NCI-H345 (cell line): ENCODE measurements around the gene MEIOB.

Experiments used
- DNase-seq: peaks from one replicate; lab custom pipeline; 2025; lab: John Stamatoyannopoulos, UW

Gene MEIOB

DNA sequence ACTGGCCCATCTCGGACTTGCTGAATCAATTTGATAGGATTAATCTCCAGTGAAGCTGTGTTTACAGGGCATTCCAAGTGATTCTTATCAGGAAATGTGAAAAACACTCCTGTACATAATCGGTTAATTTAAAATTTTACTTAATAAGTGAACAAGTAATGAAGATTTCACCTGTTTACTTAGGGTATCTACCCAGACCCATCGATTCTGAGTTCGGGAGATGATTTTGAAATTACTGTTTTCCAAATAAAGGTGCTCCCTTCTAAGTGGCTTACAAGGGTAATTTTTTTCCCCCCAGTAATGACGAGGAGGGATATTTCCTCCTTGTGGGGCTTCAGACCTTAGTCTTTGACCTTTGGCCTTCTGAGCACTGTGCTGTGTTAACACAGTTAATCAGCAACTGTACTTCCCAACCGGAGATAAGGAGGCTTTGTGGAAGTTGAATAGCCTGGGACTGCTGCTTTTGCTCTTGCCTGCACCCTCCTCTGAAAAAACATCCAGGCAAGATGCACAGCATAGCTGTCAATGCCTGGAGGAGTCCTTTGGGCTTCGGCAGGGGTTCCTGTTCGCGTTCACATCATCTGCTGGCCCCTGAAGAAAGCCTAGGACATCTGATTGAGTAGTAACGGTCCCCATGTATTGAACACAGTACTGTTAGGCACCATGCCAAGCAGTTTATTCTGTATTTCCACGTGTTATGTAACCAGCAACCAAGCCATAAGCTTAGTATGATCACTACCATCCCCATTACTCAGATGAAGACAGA lies 43.1 kb downstream of the MEIOB start:
- DNase-seq: no peak

DNA sequence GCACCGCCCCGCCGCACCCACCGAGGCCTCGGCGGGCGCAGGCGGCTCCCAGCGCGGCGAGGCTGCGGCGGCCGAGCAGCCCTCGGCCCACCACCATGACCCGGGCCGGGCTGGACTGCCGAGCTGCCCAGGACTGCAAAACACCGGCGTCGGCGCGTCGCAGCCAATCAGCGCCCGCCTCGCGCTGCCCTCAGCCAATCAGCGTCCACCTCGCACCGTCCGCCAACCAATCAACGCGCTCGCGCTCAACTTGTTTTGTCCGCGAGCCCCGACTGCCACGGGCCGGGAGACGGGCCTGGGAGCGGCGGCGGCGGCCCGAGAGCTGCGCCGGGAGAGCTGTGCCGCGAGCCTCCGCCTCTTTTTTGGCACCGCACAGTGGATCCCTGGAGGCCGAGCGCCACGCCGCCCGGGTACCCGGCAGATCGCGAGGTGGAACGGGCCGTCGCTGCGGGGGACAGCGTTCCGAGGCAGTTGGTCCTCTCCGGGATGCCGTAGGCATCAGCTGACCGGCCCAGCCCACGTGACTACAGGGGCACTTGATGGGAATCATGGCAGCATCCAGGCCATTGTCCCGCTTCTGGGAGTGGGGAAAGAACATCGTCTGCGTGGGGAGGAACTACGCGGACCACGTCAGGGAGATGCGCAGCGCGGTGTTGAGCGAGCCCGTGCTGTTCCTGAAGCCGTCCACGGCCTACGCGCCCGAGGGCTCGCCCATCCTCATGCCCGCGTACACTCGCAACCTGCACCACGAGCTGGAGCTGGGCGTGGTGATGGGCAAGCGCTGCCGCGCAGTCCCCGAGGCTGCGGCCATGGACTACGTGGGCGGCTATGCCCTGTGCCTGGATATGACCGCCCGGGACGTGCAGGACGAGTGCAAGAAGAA lies 45.0 kb downstream of the MEIOB start, which contains the start of the genes FAHD1 and HAGH:
Gene FAHD1, plus strand, starts transcription at position 516 of the 883 bp plus-strand sequence. Its CDS starts 33 bp downstream, at position 549.
Gene HAGH, minus strand, starts transcription at position 135 of the 883 bp plus-strand sequence. Its CDS starts 38 bp downstream, at position 97.
- DNase-seq: peak; percentile 93

DNA sequence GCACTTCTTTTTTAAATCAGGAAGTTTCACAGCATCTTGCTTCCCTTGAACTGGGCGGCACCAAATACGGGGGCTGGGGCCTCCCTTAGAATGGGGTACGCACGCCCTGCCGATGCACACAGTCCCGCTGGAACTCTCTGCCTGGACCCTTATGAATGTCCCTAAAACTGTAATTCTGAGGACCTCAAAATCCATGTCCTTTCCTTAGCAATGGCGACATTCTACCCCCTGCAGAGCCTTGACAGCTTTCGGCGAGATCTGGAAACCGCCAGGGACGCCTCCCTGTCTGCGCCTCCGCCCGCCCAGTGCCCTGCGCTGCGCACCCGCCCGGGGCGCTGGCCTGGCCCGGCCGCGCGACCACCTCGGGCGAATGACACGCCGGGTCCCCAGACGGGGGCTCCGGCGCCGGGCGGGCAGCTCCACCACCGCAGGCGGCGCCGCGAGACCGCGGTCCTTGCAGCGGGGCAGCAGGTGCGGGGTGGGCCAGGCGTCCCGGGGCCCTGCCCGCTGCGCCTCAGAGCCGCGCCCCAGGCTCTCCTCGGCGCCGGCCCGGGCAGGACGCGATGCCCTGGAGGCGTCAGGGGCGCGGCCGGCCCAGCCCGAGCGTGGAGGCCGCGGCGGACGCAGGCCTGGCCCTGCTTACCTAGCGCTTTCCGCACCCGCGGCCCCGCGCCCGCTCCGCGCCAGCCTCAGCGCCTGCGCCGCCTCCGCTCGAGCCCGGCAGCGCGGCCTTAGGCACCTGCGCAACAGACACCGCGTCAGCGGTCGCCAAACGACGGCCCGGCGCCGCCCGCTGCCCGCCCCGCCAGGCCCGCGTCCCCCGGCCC lies 45.9 kb downstream of the MEIOB start:
- DNase-seq: peak; percentile 75

DNA sequence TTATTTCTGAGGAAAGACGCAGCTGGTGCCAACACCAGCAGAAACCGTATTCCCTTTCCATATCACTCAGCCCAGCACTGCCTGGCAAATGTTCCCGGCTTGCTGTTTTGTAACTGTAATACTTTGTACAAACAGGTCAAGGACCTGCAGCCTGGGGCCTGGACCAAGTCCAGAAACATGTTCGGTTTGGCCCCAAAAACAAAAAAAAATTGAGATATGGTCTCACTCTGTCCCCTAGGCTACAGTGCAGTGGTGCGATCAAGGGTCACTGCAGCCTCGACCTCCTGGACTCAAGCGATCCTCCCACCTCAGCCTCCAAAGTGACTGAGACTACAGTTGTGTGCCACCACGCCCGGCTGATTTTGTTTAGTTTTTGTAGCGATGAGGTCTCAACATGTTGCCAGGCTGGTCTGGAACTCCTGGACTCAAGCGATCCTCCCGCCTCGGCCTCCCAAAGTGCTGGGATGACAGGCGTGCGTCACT lies 46.5 kb downstream of the MEIOB start:
- no peak for DNase-seq

- no peak for DNase-seq
These were observed 48.1 kb downstream of the MEIOB start for GRCh38 chr16:1823821-1824220.

- no peak for DNase-seq
These were observed 49.2 kb downstream of the MEIOB start for GRCh38 chr16:1822801-1823200.

- no peak for DNase-seq
These were observed 49.9 kb downstream of the MEIOB start for GRCh38 chr16:1821861-1822611.

DNA sequence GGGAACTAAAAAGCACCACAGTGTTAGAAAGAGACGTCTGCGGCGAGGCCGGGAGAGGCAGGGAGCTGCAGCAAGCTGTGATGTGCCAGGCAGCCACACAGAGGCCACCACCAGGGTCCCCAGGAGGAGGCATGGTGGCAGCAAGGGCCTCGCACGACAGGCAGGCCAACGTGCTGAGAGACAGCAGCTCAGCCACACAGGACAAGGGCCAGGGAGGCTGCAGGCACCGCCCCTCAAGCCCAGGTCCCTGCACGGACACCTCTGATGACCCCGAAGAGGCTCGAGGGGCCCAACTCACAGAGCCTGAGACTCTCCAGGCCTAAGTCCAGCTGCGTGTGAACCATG lies 51.0 kb downstream of the MEIOB start:
- DNase-seq: no peak

DNA sequence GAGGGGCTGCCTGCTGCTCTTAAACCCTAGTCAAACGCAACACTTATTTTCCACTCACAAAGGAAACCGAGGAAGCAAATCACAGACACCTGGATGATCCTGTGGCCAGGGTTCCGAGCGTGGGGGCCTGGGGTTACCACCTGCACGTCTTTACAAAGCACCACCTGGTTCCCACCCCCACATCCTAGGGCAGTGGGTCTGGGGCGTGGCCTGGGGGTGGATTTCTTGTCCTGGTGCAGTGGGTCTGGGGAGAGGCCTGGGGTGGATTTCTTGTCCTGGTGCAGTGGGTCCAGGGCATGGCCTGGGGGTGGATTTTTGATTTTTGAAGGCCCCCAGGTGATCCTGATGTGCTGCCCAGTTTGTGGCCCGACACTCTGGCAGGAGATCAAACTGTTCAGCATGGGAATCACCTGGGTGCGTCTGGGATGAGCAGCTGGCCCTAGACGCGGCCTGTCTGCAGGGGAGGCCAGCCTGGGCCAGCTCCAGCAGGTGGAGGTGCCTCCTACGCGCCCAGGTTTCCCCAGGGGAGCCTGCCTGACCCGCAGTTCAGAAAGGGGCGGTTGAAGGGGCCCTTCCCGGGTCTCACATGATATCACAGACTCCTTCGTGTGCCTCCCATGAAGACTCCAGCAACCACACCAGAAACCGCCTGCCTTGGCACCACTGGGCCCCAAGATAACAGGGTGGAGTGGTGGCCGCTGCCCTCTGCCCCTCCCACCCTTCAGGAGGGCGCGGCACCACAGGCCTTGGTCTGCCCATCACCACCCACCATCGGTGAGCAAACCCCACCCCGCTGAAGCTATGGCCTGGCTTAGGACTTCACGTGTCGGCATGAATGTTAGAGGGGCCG lies 51.6 kb downstream of the MEIOB start:
- no peak for DNase-seq

- no peak for DNase-seq
These were observed 52.4 kb downstream of the MEIOB start for GRCh38 chr16:1819611-1820010.

- no peak for DNase-seq
These were observed 53.0 kb downstream of the MEIOB start for GRCh38 chr16:1818873-1819525.

- no peak for DNase-seq
These were observed 53.6 kb downstream of the MEIOB start for GRCh38 chr16:1818204-1818872.

DNA sequence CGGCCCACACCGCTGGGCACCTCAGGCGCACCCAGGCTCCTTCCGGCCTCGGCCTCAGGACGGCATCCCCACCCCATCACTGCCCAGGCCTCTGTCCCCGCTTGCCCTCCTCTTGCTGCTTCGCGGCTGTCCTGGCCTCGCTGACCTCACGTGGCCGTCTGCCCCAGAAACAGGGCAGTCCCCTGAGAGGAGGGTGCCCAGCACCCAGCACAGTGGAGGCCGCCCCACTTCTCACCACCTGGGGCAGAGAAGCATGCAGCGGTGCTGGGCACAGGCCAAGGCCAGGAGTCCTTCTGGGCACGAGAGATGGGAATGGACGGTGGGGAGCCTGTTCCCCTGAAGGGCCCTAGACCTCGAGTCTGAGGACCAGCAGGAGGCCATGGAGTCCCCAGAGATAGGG lies 54.2 kb downstream of the MEIOB start:
- no peak for DNase-seq

DNA sequence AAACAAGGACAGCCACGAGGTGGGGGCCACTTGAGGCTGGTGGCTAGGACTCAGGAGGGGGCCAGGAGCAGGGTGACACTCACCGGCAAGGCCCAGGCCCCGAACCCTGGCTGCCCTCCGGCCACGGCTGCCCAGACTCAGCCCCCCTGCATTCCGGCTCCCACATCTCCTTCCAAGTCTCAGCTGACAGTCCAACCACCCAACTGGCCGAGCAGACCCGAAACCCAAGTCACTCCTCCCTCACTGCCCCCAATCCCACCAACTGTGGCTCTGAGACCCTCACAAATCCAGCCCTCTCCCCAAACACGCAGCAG lies 54.7 kb downstream of the MEIOB start:
- no peak for DNase-seq

GRCh38 chr16:1816396-1817275 lies 55.3 kb downstream of the MEIOB start:
- no peak for DNase-seq

DNA sequence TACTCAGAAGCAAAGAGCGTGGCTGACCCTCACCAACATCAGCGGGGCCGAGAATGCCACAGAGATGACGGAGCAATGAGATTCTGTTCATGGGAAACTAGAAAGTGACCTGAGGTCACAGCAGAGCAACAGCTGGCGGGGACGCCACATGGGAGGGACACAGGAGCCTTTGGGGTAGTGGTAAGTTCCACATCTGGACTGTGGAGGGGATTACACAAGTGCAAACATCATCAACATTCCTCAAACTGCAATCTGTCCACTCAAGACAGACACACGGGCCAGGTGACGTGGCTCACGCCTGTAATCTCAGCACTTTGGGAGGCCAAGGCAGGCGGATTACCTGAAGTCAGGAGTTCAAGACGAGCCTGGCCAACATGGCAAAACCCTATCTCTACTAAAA lies 56.5 kb downstream of the MEIOB start:
- DNase-seq: no peak

DNA sequence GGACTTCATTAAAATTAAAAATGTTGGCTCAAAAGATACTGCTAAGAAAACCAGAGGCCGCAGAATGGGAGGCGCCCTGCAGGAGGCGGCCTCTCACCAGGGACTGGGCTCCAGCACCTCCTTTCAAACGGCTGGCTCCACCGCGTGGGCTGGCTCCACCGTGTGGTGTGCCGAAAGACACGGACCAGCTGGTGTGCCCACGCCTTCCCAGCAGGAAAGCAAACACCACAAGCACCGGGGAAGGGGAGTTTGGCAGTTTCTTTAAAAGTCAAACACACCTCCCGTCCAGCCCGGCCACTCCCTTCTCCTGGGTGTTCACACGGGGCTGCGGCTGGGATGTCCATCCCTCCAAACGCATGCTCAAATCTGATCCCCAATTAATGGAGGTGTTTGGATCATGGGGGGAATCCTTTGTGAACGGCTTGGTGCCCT lies 59.2 kb downstream of the MEIOB start:
- DNase-seq: peak; percentile 82

GRCh38 chr16:1810536-1810935 lies 61.4 kb downstream of the MEIOB start:
- DNase-seq: no peak
